Karpas-422 (cell line): ENCODE data around the gene SLITRK3. TPM values are rescaled to one million over a fixed set of nuclear protein-coding genes. Genes with fewer than 3 reads are reported as not detected.

ENCODE experiments used
- DNase-seq: peaks from one replicate; pipeline ENCODE4 v3.0.0-alpha.2; 2015
- H2AFZ ChIP-seq: fragments of 200-600 bp; sonication (generic); 2 replicates; pipeline ENCODE4 v1.6.1; 2014; ENCODE audit warnings: antibody characterized with exemption, low read length, mixed read lengths
- H3K27ac ChIP-seq: fragments of 200-600 bp; sonication (generic); 2 replicates; pipeline ENCODE4 v1.5.1; 2014; ENCODE audit warnings: mild to moderate bottlenecking, low read length, moderate library complexity
- H3K27me3 ChIP-seq: fragments of 200-600 bp; sonication (generic); 2 replicates; pipeline ENCODE4 v1.6.1; 2014; ENCODE audit warnings: low read length, mixed read lengths
- H3K36me3 ChIP-seq: fragments of 200-600 bp; sonication (generic); 2 replicates; pipeline ENCODE4 v1.6.1; 2014; ENCODE audit warnings: low read length, mixed read lengths; ENCODE audit not compliant: insufficient read depth
- H3K4me1 ChIP-seq: fragments of 200-600 bp; sonication (generic); 2 replicates; pipeline ENCODE4 v1.6.1; 2014; ENCODE audit warnings: mild to moderate bottlenecking, low read length, mixed read lengths
- H3K4me2 ChIP-seq: fragments of 200-600 bp; sonication (generic); 2 replicates; pipeline ENCODE4 v1.6.1; 2014; ENCODE audit warnings: low read length, low read depth, mild to moderate bottlenecking; ENCODE audit not compliant: poor library complexity, severe bottlenecking
- H3K4me3 ChIP-seq: fragments of 200-600 bp; sonication (generic); 2 replicates; pipeline ENCODE4 v1.5.1; 2014; ENCODE audit warnings: mild to moderate bottlenecking, antibody characterized with exemption, low read length, mixed read lengths
- H3K79me2 ChIP-seq: fragments of 200-600 bp; sonication (generic); 2 replicates; pipeline ENCODE4 v1.6.1; 2014; ENCODE audit warnings: mild to moderate bottlenecking, low read length, mixed read lengths
- H3K9ac ChIP-seq: fragments of 200-600 bp; sonication (generic); 2 replicates; pipeline ENCODE4 v1.6.0; 2014; ENCODE audit warnings: low read length
- H3K9me2 ChIP-seq: fragments of 200-600 bp; sonication (generic), shearing (Covaris generic); replicated peaks from 2 replicates; pipeline ENCODE4 v1.6.0; 2014; ENCODE audit warnings: mild to moderate bottlenecking, low read length, moderate library complexity; ENCODE audit not compliant: insufficient read depth
- H3K9me3 ChIP-seq: fragments of 300-700, 200-600 bp; sonication (generic); 2 replicates; pipeline ENCODE4 v1.6.1; 2014; ENCODE audit warnings: low read length, mixed read lengths
- H4K20me1 ChIP-seq: fragments of 200-600 bp; sonication (generic); 2 replicates; pipeline ENCODE4 v1.6.1; 2014; ENCODE audit warnings: mild to moderate bottlenecking, antibody characterized with exemption, low read length, low read depth; ENCODE audit not compliant: insufficient read depth
- total RNA-seq: library from RNA; depleted of rRNA; stranded (reverse); fragments of >200 nt; shearing (Covaris generic); gene quantifications from 2 replicates; pipeline ENCODE4 v1.2.3, GENCODE V29; 2014; ENCODE audit warnings: low replicate concordance

Gene SLITRK3
- total RNA-seq, 1 experiment from 2014 or later, result not detected

- H3K9me2 ChIP-seq, result 0 out of 2 replicates have a peak, but pooled peaks cover 3% of the 10 kb centered on the region
- H3K27ac ChIP-seq, result no peak overlapping the region
- H3K9me3 ChIP-seq, result peaks cover 6% of the 10 kb centered on the region
- no peak overlapping the region for H3K4me3 ChIP-seq
- no peaks in the 10 kb centered on the region for H3K36me3 ChIP-seq
- no peak overlapping the region for H3K4me2 ChIP-seq
- H3K9ac ChIP-seq, result no peak overlapping the region
- no peak overlapping the region for H2AFZ ChIP-seq
- no peak for DNase-seq
- H3K27me3 ChIP-seq, result no peaks in the 10 kb centered on the region
- H3K79me2 ChIP-seq, result no peaks in the 10 kb centered on the region
- no peaks in the 10 kb centered on the region for H4K20me1 ChIP-seq
- H3K4me1 ChIP-seq, result no peaks in the 10 kb centered on the region
These were observed 14.6 kb downstream of the SLITRK3 start for GRCh38 chr3:165181556-165181955.

GRCh38 chr3:165170236-165170635 lies 25.9 kb downstream of the SLITRK3 start:
- H2AFZ ChIP-seq, result no peak overlapping the region
- no peaks in the 10 kb centered on the region for H3K79me2 ChIP-seq
- no peaks in the 10 kb centered on the region for H3K36me3 ChIP-seq
- H3K27me3 ChIP-seq, result no peaks in the 10 kb centered on the region
- H3K9me3 ChIP-seq, result peaks cover 10% of the 10 kb centered on the region
- no peak overlapping the region for H3K4me3 ChIP-seq
- no peaks in the 10 kb centered on the region for H3K9me2 ChIP-seq
- no peaks in the 10 kb centered on the region for H4K20me1 ChIP-seq
- no peak overlapping the region for H3K27ac ChIP-seq
- H3K4me1 ChIP-seq, result no peaks in the 10 kb centered on the region
- H3K9ac ChIP-seq, result no peak overlapping the region
- DNase-seq, result no peak
- no peak overlapping the region for H3K4me2 ChIP-seq

GRCh38 chr3:165169368-165169767 lies 26.8 kb downstream of the SLITRK3 start:
- Histone ChIP-seq H3K9me3 (peaks cover 6% of the 10 kb centered on the region; the same call in 1 of the 2 replicates), H3K36me3 (no peaks in the 10 kb centered on the region), H3K27me3 (no peaks in the 10 kb centered on the region), H3K4me1 (no peaks in the 10 kb centered on the region), H2AFZ (no peak overlapping the region), H3K4me3 (no peak overlapping the region), H3K79me2 (no peaks in the 10 kb centered on the region), H3K27ac (no peak overlapping the region), H3K9me2 (no peaks in the 10 kb centered on the region), H3K9ac (no peak overlapping the region), H4K20me1 (no peaks in the 10 kb centered on the region), H3K4me2 (no peak overlapping the region)
- no peak for DNase-seq

GRCh38 chr3:165162883-165163282 lies 33.3 kb downstream of the SLITRK3 start:
- no peak overlapping the region for H3K4me3 ChIP-seq
- H3K9me3 ChIP-seq, result peaks cover 8% of the 10 kb centered on the region; the same call in 1 of the 2 replicates
- H3K4me2 ChIP-seq, result no peak overlapping the region
- no peak overlapping the region for H3K9ac ChIP-seq
- no peak overlapping the region for H3K27ac ChIP-seq
- no peak overlapping the region for H2AFZ ChIP-seq
- no peaks in the 10 kb centered on the region for H3K9me2 ChIP-seq
- no peaks in the 10 kb centered on the region for H3K27me3 ChIP-seq
- DNase-seq, result no peak
- H3K36me3 ChIP-seq, result no peaks in the 10 kb centered on the region
- no peaks in the 10 kb centered on the region for H3K4me1 ChIP-seq
- no peaks in the 10 kb centered on the region for H4K20me1 ChIP-seq
- H3K79me2 ChIP-seq, result no peaks in the 10 kb centered on the region

GRCh38 chr3:165159760-165160421 lies 36.3 kb downstream of the SLITRK3 start:
- Histone ChIP-seq H3K4me3 (no peak overlapping the region), H3K9me2 (no peaks in the 10 kb centered on the region)

GRCh38 chr3:165158011-165158410 lies 38.2 kb downstream of the SLITRK3 start:
- Histone ChIP-seq H3K9me2 (no peaks in the 10 kb centered on the region), H4K20me1 (no peaks in the 10 kb centered on the region), H3K27me3 (no peaks in the 10 kb centered on the region), H3K27ac (no peak overlapping the region), H3K4me1 (no peaks in the 10 kb centered on the region), H3K4me3 (no peak overlapping the region), H2AFZ (no peak overlapping the region), H3K36me3 (no peaks in the 10 kb centered on the region), H3K9ac (no peak overlapping the region), H3K9me3 (peaks cover 18% of the 10 kb centered on the region; the same call in 1 of the 2 replicates), H3K79me2 (no peaks in the 10 kb centered on the region), H3K4me2 (no peak overlapping the region)
- no peak for DNase-seq

More at GRCh38 chr3:165159760-165160421, 36.3 kb downstream of the SLITRK3 start:
- no peaks in the 10 kb centered on the region for H3K27me3 ChIP-seq
- H3K79me2 ChIP-seq, result no peaks in the 10 kb centered on the region
- H3K36me3 ChIP-seq, result no peaks in the 10 kb centered on the region
- DNase-seq, result no peak
- H3K4me1 ChIP-seq, result no peaks in the 10 kb centered on the region
- H3K27ac ChIP-seq, result no peak overlapping the region
- H2AFZ ChIP-seq, result no peak overlapping the region
- no peak overlapping the region for H3K9ac ChIP-seq
- H3K9me3 ChIP-seq, result peaks cover 12% of the 10 kb centered on the region; the same call in 1 of the 2 replicates
- H4K20me1 ChIP-seq, result no peaks in the 10 kb centered on the region
- no peak overlapping the region for H3K4me2 ChIP-seq

- H3K9me2 ChIP-seq, result no peaks in the 10 kb centered on the region
- no peak overlapping the region for H3K4me3 ChIP-seq
- H3K9me3 ChIP-seq, result peaks cover 15% of the 10 kb centered on the region; the same call in 1 of the 2 replicates
- no peaks in the 10 kb centered on the region for H3K36me3 ChIP-seq
- no peaks in the 10 kb centered on the region for H3K27me3 ChIP-seq
- H3K27ac ChIP-seq, result no peak overlapping the region
- no peaks in the 10 kb centered on the region for H3K4me1 ChIP-seq
- DNase-seq, result no peak
- no peaks in the 10 kb centered on the region for H4K20me1 ChIP-seq
- H3K9ac ChIP-seq, result no peak overlapping the region
- no peaks in the 10 kb centered on the region for H3K79me2 ChIP-seq
- no peak overlapping the region for H3K4me2 ChIP-seq
- no peak overlapping the region for H2AFZ ChIP-seq
These were observed 39.3 kb downstream of the SLITRK3 start for GRCh38 chr3:165156757-165157420.

GRCh38 chr3:165148876-165149441 lies 47.2 kb downstream of the SLITRK3 start:
- no peak overlapping the region for H2AFZ ChIP-seq
- H3K9ac ChIP-seq, result no peak overlapping the region
- H3K9me2 ChIP-seq, result no peaks in the 10 kb centered on the region
- no peak overlapping the region for H3K4me2 ChIP-seq
- H3K79me2 ChIP-seq, result no peaks in the 10 kb centered on the region
- H3K4me3 ChIP-seq, result no peak overlapping the region
- H4K20me1 ChIP-seq, result no peaks in the 10 kb centered on the region
- H3K9me3 ChIP-seq, result peaks cover 31% of the 10 kb centered on the region; the same call in 1 of the 2 replicates
- no peak overlapping the region for H3K27ac ChIP-seq
- H3K27me3 ChIP-seq, result no peaks in the 10 kb centered on the region
- no peak for DNase-seq
- H3K4me1 ChIP-seq, result no peaks in the 10 kb centered on the region
- H3K36me3 ChIP-seq, result no peaks in the 10 kb centered on the region
